ENCODE data around the gene F9. TPM values are rescaled to one million over a fixed set of nuclear protein-coding genes. Genes with fewer than 3 reads are reported as not detected.

Gene F9
- total RNA-seq: not detected in 2 replicates
- long read RNA-seq: 0 reads

DNA sequence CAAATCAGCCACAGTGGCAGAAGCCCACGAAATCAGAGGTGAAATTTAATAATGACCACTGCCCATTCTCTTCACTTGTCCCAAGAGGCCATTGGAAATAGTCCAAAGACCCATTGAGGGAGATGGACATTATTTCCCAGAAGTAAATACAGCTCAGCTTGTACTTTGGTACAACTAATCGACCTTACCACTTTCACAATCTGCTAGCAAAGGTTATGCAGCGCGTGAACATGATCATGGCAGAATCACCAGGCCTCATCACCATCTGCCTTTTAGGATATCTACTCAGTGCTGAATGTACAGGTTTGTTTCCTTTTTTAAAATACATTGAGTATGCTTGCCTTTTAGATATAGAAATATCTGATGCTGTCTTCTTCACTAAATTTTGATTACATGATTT is at the start of gene F9:
TSS of gene F9 (plus strand) at position 190 of the 400 bp plus-strand sequence. CDS start at position 216, 26 bp downstream.
- no peak within 1 kb of the TSS for H3K27ac Mint-ChIP-seq (ENCODE audit: unreplicated experiment)
- TF ChIP-seq, protein P1, sequence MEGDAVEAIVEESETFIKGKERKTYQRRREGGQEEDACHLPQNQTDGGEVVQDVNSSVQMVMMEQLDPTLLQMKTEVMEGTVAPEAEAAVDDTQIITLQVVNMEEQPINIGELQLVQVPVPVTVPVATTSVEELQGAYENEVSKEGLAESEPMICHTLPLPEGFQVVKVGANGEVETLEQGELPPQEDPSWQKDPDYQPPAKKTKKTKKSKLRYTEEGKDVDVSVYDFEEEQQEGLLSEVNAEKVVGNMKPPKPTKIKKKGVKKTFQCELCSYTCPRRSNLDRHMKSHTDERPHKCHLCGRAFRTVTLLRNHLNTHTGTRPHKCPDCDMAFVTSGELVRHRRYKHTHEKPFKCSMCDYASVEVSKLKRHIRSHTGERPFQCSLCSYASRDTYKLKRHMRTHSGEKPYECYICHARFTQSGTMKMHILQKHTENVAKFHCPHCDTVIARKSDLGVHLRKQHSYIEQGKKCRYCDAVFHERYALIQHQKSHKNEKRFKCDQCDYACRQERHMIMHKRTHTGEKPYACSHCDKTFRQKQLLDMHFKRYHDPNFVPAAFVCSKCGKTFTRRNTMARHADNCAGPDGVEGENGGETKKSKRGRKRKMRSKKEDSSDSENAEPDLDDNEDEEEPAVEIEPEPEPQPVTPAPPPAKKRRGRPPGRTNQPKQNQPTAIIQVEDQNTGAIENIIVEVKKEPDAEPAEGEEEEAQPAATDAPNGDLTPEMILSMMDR (conservative IDR thresholded peaks at IDR 0.05): no peak
- no peak for DNase-seq (ENCODE audit: low read depth, low spot score)
- no peak within 1 kb of the TSS for H3K4me3 Mint-ChIP-seq
- no peaks in the 10 kb centered on the region for H3K4me1 Mint-ChIP-seq
- no peaks in the 10 kb centered on the region for H3K9me3 Mint-ChIP-seq
- H3K36me3 Mint-ChIP-seq (ENCODE audit: low read depth): no peaks in the 10 kb centered on the region
- H3K27me3 Mint-ChIP-seq (ENCODE audit: low read depth): peaks cover 3% of the 10 kb centered on the region

DNA sequence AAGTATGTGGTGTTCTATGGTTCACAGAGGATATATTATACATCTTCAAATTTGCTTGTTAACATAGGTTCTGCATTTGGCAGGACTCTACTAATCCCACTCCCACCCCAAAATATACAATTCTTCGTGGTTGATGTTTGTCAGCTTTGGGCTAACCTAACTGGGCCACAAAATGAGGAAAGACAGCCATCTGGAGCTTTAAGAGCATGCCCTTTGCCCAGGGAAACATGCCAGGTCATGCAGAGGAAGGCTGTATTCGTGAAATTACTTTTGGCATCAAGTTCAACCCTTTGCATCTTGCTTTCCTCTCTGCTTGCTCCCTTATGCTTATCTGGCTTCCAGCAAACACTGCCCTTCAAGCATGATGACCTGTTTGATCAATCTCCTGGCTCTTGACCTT is 46.8 kb upstream of the F9 start:
- DNase-seq (ENCODE audit: low read depth, low spot score): no peak
- Mint-ChIP-seq H3K36me3 (ENCODE audit: low read depth) (no peaks in the 10 kb centered on the region), H3K27me3 (ENCODE audit: low read depth) (no peaks in the 10 kb centered on the region), H3K27ac (ENCODE audit: unreplicated experiment) (no peak overlapping the region), H3K4me3 (no peak overlapping the region), H3K9me3 (peaks cover 6% of the 10 kb centered on the region), H3K4me1 (no peaks in the 10 kb centered on the region)
- TF ChIP-seq, protein P1 (conservative IDR thresholded peaks at IDR 0.05): no peak

DNA sequence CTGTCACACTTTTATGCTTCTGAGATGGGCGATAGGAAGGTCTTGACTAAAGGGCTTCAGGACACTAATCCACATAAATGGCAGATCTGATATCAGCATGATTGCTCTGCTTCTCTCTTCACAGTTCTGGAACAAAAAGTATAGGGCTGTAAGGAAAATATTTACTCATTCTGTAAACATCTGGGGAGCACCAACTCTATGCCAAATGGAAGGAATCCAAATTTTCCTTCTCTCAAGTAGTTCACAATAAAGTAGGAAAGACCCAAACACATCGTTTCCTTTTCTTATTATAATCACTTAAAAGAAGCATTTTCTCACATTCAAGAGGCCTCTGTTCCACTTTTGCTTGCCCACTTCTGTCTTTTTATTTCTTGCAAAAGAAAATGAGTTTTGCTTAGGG is 45.9 kb upstream of the F9 start:
- TF ChIP-seq, protein P1 (conservative IDR thresholded peaks at IDR 0.05): no peak

DNA sequence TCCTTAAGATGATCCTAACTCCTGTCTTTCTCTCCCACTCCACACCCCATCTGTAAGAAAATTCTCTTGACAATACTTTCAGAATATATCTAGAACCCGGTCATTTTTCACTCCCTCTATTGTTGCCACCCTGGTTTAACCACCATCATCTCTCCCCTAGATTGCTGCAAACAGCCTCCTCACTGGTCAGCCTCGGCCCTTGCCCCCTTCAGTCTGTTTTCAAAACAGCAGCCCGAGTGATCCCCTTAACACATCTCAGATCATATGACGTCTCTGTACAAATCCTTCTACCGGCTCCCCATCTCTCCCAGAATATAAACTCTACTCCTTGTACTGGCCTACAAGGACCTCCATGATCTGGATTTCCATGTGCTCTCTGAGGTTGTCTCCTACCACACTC is 35.2 kb upstream of the F9 start:
- TF ChIP-seq, protein P1 (conservative IDR thresholded peaks at IDR 0.05): no peak
- peaks cover 4% of the 10 kb centered on the region for H3K9me3 Mint-ChIP-seq
- H3K27me3 Mint-ChIP-seq (ENCODE audit: low read depth): no peaks in the 10 kb centered on the region
- no peak for DNase-seq (ENCODE audit: low read depth, low spot score)
- no peak overlapping the region for H3K27ac Mint-ChIP-seq (ENCODE audit: unreplicated experiment)
- no peaks in the 10 kb centered on the region for H3K36me3 Mint-ChIP-seq (ENCODE audit: low read depth)
- no peak overlapping the region for H3K4me3 Mint-ChIP-seq
- H3K4me1 Mint-ChIP-seq: no peaks in the 10 kb centered on the region

More for the DNA sequence above, 45.9 kb upstream of the F9 start:
- DNase-seq (ENCODE audit: low read depth, low spot score): no peak
- Mint-ChIP-seq H3K27ac (ENCODE audit: unreplicated experiment) (no peak overlapping the region), H3K4me3 (no peak overlapping the region), H3K27me3 (ENCODE audit: low read depth) (no peaks in the 10 kb centered on the region), H3K36me3 (ENCODE audit: low read depth) (no peaks in the 10 kb centered on the region), H3K9me3 (peaks cover 8% of the 10 kb centered on the region), H3K4me1 (no peaks in the 10 kb centered on the region)

DNA sequence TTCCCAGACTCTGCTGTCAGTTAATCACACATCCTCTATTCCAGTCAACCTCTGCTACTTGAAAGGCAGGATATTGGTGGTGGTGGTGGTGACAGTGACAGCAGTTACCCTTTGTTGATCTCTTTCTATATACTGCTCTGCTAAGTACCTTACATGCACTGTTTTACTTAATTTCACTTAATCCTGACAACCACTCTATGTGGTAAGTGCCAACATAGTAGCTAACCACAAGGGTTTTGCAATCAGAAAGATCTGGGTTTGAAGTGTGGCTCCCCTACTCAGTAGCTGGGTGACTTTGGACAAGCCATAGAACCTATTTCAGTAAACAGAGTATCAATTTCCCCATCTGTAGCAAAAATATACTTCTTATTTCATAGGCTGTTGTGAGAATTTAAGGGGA is 24.2 kb upstream of the F9 start:
- Mint-ChIP-seq H3K27ac (ENCODE audit: unreplicated experiment) (no peak overlapping the region), H3K4me3 (no peak overlapping the region), H3K27me3 (ENCODE audit: low read depth) (no peaks in the 10 kb centered on the region), H3K9me3 (peaks cover 2% of the 10 kb centered on the region), H3K4me1 (peaks cover 3% of the 10 kb centered on the region), H3K36me3 (ENCODE audit: low read depth) (no peaks in the 10 kb centered on the region)
- TF ChIP-seq, protein P1 (conservative IDR thresholded peaks at IDR 0.05): no peak
- DNase-seq (ENCODE audit: low read depth, low spot score): no peak

DNA sequence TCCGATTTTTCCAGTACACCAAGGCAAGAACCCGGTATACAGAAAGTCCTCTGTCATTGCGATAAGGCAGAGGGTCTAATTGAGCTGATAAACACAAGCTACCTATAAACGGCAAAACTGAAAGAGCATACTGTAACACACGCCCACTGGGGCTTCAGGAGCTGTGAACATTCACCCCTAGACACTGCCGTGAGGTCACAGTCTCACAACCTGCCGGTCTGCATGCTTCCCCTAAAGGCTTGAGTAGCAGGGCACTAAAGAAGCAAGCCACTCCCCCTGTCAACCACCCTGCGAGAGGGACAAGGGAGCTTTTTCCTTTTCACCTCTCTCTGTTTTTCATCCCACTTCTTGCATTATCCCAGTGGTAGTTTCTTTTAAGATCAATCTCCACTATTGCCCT is 22.4 kb upstream of the F9 start:
- no peak overlapping the region for H3K4me3 Mint-ChIP-seq
- TF ChIP-seq, protein P1 (conservative IDR thresholded peaks at IDR 0.05): no peak
- no peaks in the 10 kb centered on the region for H3K9me3 Mint-ChIP-seq
- DNase-seq (ENCODE audit: low read depth, low spot score): no peak
- no peak overlapping the region for H3K27ac Mint-ChIP-seq (ENCODE audit: unreplicated experiment)
- no peaks in the 10 kb centered on the region for H3K36me3 Mint-ChIP-seq (ENCODE audit: low read depth)
- H3K4me1 Mint-ChIP-seq: peaks cover 3% of the 10 kb centered on the region
- no peaks in the 10 kb centered on the region for H3K27me3 Mint-ChIP-seq (ENCODE audit: low read depth)
